ENCODE data around the gene STIP1. TPM values are rescaled to one million over a fixed set of nuclear protein-coding genes. Genes with fewer than 3 reads are reported as not detected.
A peak's percentile ranks its signal among the peaks of the same experiment; 100 is the strongest.

STIP1 gene
- total RNA-seq, 1 donor from 2014 or later: 159 TPM

GRCh38 chr11:64141081-64141783 lies 44.7 kb upstream of the STIP1 start:
- intact Hi-C loops (cut with micrococcal nuclease): no loop called here
- POLR2A ChIA-PET: no interaction called here
- no peaks in the 10 kb centered on the region for H3K27me3 Mint-ChIP-seq
- H3K36me3 Mint-ChIP-seq (ENCODE audit: low read depth): no peaks in the 10 kb centered on the region
- CTCF ChIA-PET: no interaction called here
- TF ChIP-seq CTCF (IDR thresholded peaks at IDR 0.05): no peak
- ATAC-seq (ENCODE audit: low read depth) (no peak), DNase-seq (no peak)
- H3K4me3 Mint-ChIP-seq: no peak overlapping the region
- no peaks in the 10 kb centered on the region for H3K9me3 Mint-ChIP-seq
- H3K27ac Mint-ChIP-seq: no peak overlapping the region
- peaks cover 16% of the 10 kb centered on the region for H3K4me1 Mint-ChIP-seq

- no peak for DNase-seq
- no peak for TF ChIP-seq CTCF (IDR thresholded peaks at IDR 0.05)
- no peak for ATAC-seq (ENCODE audit: low read depth)
- H3K4me1 Mint-ChIP-seq: peaks cover 21% of the 10 kb centered on the region
- no peaks in the 10 kb centered on the region for H3K9me3 Mint-ChIP-seq
- no peak overlapping the region for H3K27ac Mint-ChIP-seq
- H3K27me3 Mint-ChIP-seq: no peaks in the 10 kb centered on the region
- H3K4me3 Mint-ChIP-seq: no peak overlapping the region
- H3K36me3 Mint-ChIP-seq (ENCODE audit: low read depth): no peaks in the 10 kb centered on the region
- ChIA-PET POLR2A (no interaction called here), CTCF (no interaction called here)
- intact Hi-C loops (cut with micrococcal nuclease): loop anchor here (5.0 kb wide), 2 partner anchors 508 to 668 kb away; no protein-coding TSS in a partner anchor
Measured at GRCh38 chr11:64144587-64145472, 41.1 kb upstream of the STIP1 start.

- Mint-ChIP-seq H3K27me3 (no peaks in the 10 kb centered on the region), H3K36me3 (ENCODE audit: low read depth) (no peaks in the 10 kb centered on the region), H3K27ac (no peak overlapping the region), H3K4me1 (peaks cover 21% of the 10 kb centered on the region), H3K4me3 (no peak overlapping the region), H3K9me3 (no peaks in the 10 kb centered on the region)
- intact Hi-C loops (cut with micrococcal nuclease): loop anchor here (5.0 kb wide), 2 partner anchors 509 to 669 kb away; no protein-coding TSS in a partner anchor
- ChIA-PET POLR2A (no interaction called here), CTCF (no interaction called here)
- DNase-seq: peak; percentile 49
- TF ChIP-seq CTCF (IDR thresholded peaks at IDR 0.05): no peak
- ATAC-seq (ENCODE audit: low read depth): peak; percentile 81
Measured at GRCh38 chr11:64146036-64146955, 39.7 kb upstream of the STIP1 start.

- ChIA-PET CTCF (interaction anchor here (0.7 to 6.2 kb wide), 6 partner anchors 10 to 380 kb away, joined by 3 to 63 read pairs (median 7); partner anchors contain the start of genes MARK2 and ZFTA), POLR2A (no interaction called here)
- TF ChIP-seq CTCF (IDR thresholded peaks at IDR 0.05): peak; percentile 27
- no peaks in the 10 kb centered on the region for H3K9me3 Mint-ChIP-seq
- H3K27me3 Mint-ChIP-seq: no peaks in the 10 kb centered on the region
- H3K27ac Mint-ChIP-seq: no peak overlapping the region
- intact Hi-C loops (cut with micrococcal nuclease): loop anchor here (1.0 to 5.0 kb wide), 6 partner anchors 148 to 671 kb away; partner anchors contain the start of gene ZFTA
- H3K36me3 Mint-ChIP-seq (ENCODE audit: low read depth): no peaks in the 10 kb centered on the region
- no peak overlapping the region for H3K4me3 Mint-ChIP-seq
- ATAC-seq (ENCODE audit: low read depth) (peak; percentile 47), DNase-seq (peak; percentile 78)
- peaks cover 13% of the 10 kb centered on the region for H3K4me1 Mint-ChIP-seq
Measured at GRCh38 chr11:64148226-64148916, 37.6 kb upstream of the STIP1 start.
